Thyroid gland (tissue), 4 donors: Measurements from ENCODE around the gene DHX58. TPM values are rescaled to one million over a fixed set of nuclear protein-coding genes. Genes with fewer than 3 reads are reported as not detected.

ENCODE experiments used
- DNase-seq, 2 donors: peaks; one replicate each; pipeline ENCODE4 v3.0.0-alpha.2; 2019
- H3K27ac ChIP-seq, 3 donors: fragments of 200-600 bp; sonication (generic); 1 replicate in 2 of 3; 2 replicates in 1 of 3; pipeline ENCODE4 v1.5.1; 2016 to 2019; ENCODE audit warnings: mild to moderate bottlenecking in 1 of 3, moderate library complexity in 1 of 3
- H3K27me3 ChIP-seq: fragments of 200-600 bp; sonication (generic); one replicate; pipeline ENCODE4 v1.5.1; 2019
- H3K36me3 ChIP-seq, 2 donors: fragments of 200-600 bp; sonication (generic); one replicate each; pipeline ENCODE4 v1.5.1; 2016 to 2019
- H3K4me1 ChIP-seq, 2 donors: fragments of 200-600 bp; sonication (generic); one replicate each; pipeline ENCODE4 v1.5.1; 2017 to 2019
- H3K4me3 ChIP-seq, 3 donors: fragments of 200-600 bp; sonication (generic); replicated peaks in 1 of 3; 1 replicate in 2 of 3; 2 replicates in 1 of 3; pipeline ENCODE4 v1.5.1; 2016; ENCODE audit warnings: mild to moderate bottlenecking in 1 of 3
- H3K9me3 ChIP-seq: fragments of 200-600 bp; sonication (generic); one replicate; pipeline ENCODE4 v1.5.1; 2017
- POLR2A ChIP-seq, 2 donors: fragments of 450-650 bp; IDR thresholded peaks; one replicate each; pipeline ENCODE4 v1.6.1; 2017; ENCODE audit warnings: antibody characterized with exemption in 2 of 2, mild to moderate bottlenecking in 2 of 2, moderate library complexity in 1 of 2
- WGBS, 2 donors: methylation state at CpG; one replicate each; pipeline ENCODE4 v1.1.5; 2017; 5-methylcytosine and 5-hydroxymethylcytosine counted together
- intact Hi-C: fragments of 100-400 bp; cut with DNase I; formaldehyde crosslinking; loops from one replicate; pipeline ENCODE4 v1.15.1; 2023
- total RNA-seq, 4 donors: library from RNA; depleted of rRNA; stranded (reverse); fragments of >200 nt; gene quantifications; one replicate each; pipeline ENCODE4 v1.2.3, GENCODE V29; 2016
- TF ChIP-seq, protein P1 (sequence below), 6 experiments: fragments of 200-600 bp in 3 of 6; fragments of 450-650 bp in 3 of 6; sonication (generic) in 3 of 6; IDR thresholded peaks; one replicate each; pipeline ENCODE4 v1.5.1; 2016 to 2019; ENCODE audit warnings: antibody characterized with exemption in 6 of 6, mild to moderate bottlenecking in 2 of 6, inconsistent platforms in 1 of 6, moderate library complexity in 1 of 6

DHX58 gene
- total RNA-seq, 4 donors from 2014 or later: 6.4 to 12.9 (median 9.7) TPM

DNA sequence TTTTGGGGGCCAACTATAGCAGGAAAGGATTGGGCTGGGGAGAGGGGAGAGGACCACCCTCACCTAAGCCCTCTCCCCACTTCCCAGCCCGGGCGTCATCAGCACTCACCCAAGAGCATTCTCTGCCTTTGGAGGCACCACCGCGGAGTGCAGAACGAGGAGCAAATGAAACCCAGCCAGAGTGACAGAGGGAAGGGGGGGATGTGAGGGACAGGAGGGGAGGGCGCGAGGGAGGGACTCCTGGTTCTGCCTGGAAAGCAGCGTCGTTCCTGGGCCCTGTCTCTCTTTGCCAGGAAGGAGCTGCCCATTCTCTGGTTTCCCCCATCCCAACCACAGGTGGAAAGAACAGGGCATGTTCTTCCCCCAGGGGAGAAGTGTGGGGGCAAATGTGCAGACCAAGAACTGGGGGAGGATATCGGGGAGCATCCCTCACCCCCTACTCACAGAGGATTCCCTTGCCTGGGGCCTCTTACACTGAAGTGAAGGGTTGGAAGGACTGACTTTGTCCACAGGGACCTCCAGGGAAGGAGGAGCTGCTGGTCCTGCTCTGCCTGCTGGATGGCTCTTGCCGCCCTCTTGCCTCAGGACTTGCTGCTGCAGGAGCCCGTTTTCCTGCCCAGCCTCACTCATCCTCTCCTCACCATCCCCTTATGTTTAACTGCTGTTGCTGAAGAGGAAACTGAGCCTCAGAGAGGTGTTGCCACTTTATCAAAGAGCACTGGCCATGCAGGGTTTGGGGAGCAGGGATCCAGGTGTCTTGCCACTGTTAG lies 58.6 kb downstream of the DHX58 start:
- Histone ChIP-seq H3K4me3 (no peak overlapping the region), H3K36me3 (no peaks in the 10 kb centered on the region), H3K27me3 (no peaks in the 10 kb centered on the region), H3K27ac (no peak overlapping the region), H3K4me1 (peaks cover 4 to 11% of the 10 kb centered on the region in 2 donors), H3K9me3 (no peaks in the 10 kb centered on the region)
- DNase-seq: no peak
- intact Hi-C loops: no loop called here
- 15 to 19% methylated on average over 12 of the region's 12 CpGs for WGBS, 2 donors
- TF ChIP-seq POLR2A (IDR thresholded peaks at IDR 0.05): no peak
- TF ChIP-seq, protein P1, sequence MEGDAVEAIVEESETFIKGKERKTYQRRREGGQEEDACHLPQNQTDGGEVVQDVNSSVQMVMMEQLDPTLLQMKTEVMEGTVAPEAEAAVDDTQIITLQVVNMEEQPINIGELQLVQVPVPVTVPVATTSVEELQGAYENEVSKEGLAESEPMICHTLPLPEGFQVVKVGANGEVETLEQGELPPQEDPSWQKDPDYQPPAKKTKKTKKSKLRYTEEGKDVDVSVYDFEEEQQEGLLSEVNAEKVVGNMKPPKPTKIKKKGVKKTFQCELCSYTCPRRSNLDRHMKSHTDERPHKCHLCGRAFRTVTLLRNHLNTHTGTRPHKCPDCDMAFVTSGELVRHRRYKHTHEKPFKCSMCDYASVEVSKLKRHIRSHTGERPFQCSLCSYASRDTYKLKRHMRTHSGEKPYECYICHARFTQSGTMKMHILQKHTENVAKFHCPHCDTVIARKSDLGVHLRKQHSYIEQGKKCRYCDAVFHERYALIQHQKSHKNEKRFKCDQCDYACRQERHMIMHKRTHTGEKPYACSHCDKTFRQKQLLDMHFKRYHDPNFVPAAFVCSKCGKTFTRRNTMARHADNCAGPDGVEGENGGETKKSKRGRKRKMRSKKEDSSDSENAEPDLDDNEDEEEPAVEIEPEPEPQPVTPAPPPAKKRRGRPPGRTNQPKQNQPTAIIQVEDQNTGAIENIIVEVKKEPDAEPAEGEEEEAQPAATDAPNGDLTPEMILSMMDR (IDR thresholded peaks at IDR 0.05): no peak

DNA sequence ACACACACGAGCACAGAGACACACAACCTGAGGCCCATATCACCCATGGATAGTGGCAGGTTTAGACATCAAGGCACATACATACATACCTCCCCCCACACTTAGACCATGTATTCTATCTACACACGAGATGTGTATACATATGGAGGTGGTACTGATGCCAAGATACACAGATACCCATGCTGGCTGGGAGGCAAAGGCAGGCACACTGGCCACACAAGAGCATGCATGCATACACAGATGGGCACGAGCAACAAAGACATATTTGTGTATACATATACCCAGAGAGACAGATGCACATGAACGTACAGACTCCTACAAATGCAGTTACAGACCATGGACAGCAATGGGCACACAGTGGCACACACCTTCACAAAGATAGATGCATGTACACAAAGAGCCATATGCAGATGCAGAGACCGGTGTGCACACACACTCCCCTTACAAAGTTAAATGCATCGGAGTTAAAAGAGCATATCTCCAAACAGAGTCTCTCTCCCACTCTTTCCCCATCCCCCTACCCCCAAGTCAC lies 60.1 kb downstream of the DHX58 start:
- Histone ChIP-seq H3K27ac (no peak overlapping the region), H3K27me3 (no peaks in the 10 kb centered on the region), H3K4me1 (peaks cover 4 to 11% of the 10 kb centered on the region in 2 donors), H3K36me3 (no peaks in the 10 kb centered on the region), H3K9me3 (no peaks in the 10 kb centered on the region), H3K4me3 (no peak overlapping the region)
- no peak for DNase-seq
- intact Hi-C loops: no loop called here
- no peak for TF ChIP-seq POLR2A (IDR thresholded peaks at IDR 0.05)
- TF ChIP-seq, protein P1 (IDR thresholded peaks at IDR 0.05): no peak
- WGBS, 2 donors: 84 to 85% methylated on average over 6 of the region's 6 CpGs

DNA sequence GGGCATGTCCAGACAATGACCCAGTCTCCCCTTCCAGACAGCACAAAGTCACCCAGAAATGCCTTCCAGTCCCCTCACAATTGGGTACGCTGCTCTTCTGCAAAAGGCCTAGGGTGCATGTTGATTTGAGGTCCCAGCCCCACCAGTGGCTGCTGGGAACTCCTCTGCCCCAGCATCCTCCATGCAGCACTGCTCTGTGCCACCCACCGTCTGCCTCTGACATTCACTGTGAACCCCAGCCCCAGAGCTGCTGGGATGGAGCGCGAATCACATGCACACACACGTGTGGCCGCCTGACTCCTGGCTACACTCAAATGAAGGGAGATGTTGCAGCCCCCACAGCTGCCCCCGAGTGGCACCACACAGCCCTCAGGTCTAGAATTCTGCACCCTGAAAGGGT lies 60.9 kb downstream of the DHX58 start:
- intact Hi-C loops: no loop called here
- Histone ChIP-seq H3K27me3 (no peaks in the 10 kb centered on the region), H3K4me1 (peaks cover 4 to 11% of the 10 kb centered on the region in 2 donors), H3K9me3 (no peaks in the 10 kb centered on the region), H3K4me3 (no peak overlapping the region), H3K36me3 (no peaks in the 10 kb centered on the region), H3K27ac (no peak overlapping the region)
- DNase-seq: no peak
- WGBS, 2 donors: 90 to 93% methylated on average over 7 of the region's 7 CpGs
- no peak for TF ChIP-seq POLR2A (IDR thresholded peaks at IDR 0.05)
- TF ChIP-seq, protein P1 (IDR thresholded peaks at IDR 0.05): no peak

Other genes with a start within 250 kb of the DHX58 start
- gene KLHL11, start 247.3 kb downstream of the DHX58 start, total RNA-seq: 10 to 100 TPM; 46.0 to 60.7 (median 46.9) TPM
- gene ACLY, start 193.8 kb downstream of the DHX58 start, total RNA-seq: 10 to 100 TPM; 62.6 to 85.2 (median 78.8) TPM
- gene ODAD4, start 182.1 kb downstream of the DHX58 start, total RNA-seq: 1 to 10 TPM; 3.0 to 8.2 (median 3.8) TPM
- gene CNP, start 145.9 kb downstream of the DHX58 start, total RNA-seq: 10 to 100 TPM; 41.8 to 65.2 (median 53.8) TPM
- 10 to 100 TPM; 62.6 to 84.0 (median 65.6) TPM for gene DNAJC7, start 95.3 kb downstream of the DHX58 start, total RNA-seq
- 10 to 100 TPM; 23.6 to 34.6 (median 26.6) TPM for gene NKIRAS2, start 92.6 kb downstream of the DHX58 start, total RNA-seq
- gene C17orf113, start 62.1 kb downstream of the DHX58 start, total RNA-seq: 1 to 10 TPM; 1.2 to 3.7 (median 2.1) TPM
- gene ZNF385C, start 14.2 kb downstream of the DHX58 start, total RNA-seq: under 1 TPM in 2 of 4 donors, not detected in 2; 0.22 to 0.54 TPM
- gene KAT2A, start 8.7 kb upstream of the DHX58 start, total RNA-seq: 10 to 100 TPM; 14.2 to 37.9 (median 23.3) TPM
- under 1 TPM in 1 of 4 donors, not detected in 3; 0.33 TPM for gene HSPB9, start 10.1 kb upstream of the DHX58 start, total RNA-seq
- gene RAB5C, start 42.3 kb upstream of the DHX58 start, total RNA-seq: 100 to 1,000 TPM; 116 to 208 (median 147) TPM
- gene KCNH4, start 68.4 kb upstream of the DHX58 start, total RNA-seq: not detected
- gene HCRT, start 72.7 kb upstream of the DHX58 start, total RNA-seq: not detected
- 100 to 1,000 TPM in 2 of 4 donors, 10 to 100 TPM in 2; 48.4 to 254 (median 95.9) TPM for gene GHDC, start 81.8 kb upstream of the DHX58 start, total RNA-seq
- 10 to 100 TPM; 57.6 to 72.6 (median 63.3) TPM for gene STAT5B, start 163.7 kb upstream of the DHX58 start, total RNA-seq
- gene STAT5A, start 175.8 kb upstream of the DHX58 start, total RNA-seq: 10 to 100 TPM; 31.9 to 46.1 (median 34.0) TPM